ENCODE results near the gene MRPS18A. TPM values are rescaled to one million over a fixed set of nuclear protein-coding genes. Genes with fewer than 3 reads are reported as not detected.

Gene MRPS18A
- total and polyA plus RNA-seq, 2 of the 13 experiments (the other 11 are each of a cell fraction or from before 2014, with no cell fraction given): 87.8 to 89.1 TPM

DNA sequence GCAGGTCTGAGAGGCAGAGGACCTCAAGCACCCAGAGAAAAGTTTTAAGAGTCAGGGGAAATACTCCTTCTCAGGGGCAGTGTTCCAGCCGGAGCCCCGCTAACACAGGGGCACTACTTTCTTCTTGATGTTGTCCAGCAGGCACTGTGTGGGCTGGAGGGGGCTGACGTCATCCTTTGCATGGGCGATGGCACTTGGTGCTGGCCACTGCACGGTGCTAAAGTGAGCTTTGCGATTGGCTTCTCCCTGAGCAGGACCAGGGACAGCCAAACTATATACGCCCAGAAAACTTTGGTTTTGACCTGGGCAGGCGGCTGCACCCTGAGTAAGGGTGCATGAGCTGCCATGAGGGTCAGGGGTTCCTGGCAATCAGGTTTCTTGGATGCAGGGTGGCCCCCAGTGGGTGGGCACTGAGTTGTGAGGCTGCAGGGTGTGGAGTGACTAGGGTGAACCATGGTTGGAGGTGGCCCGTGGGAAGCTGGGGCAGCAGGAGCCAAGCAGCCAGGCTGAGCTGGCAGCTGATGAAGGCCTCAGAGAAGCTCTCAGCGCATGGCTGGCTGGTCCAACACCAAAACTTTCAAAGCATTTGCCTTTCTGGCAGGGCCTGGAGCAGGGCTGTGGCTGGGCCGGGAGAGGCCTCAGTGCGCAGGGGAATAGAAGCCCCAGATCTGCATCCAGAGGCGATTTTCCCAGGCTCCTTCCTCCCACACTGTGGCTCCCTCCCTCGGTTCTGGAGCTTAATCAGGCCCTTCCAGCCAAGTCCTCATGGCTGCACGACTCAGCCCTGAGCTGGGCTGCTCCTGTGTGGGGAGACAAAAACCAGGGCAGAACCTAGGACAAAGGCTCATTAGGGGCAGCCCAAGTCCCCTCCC, 18.3 kb downstream of the MRPS18A start (continued):
- TF ChIP-seq, protein P1, sequence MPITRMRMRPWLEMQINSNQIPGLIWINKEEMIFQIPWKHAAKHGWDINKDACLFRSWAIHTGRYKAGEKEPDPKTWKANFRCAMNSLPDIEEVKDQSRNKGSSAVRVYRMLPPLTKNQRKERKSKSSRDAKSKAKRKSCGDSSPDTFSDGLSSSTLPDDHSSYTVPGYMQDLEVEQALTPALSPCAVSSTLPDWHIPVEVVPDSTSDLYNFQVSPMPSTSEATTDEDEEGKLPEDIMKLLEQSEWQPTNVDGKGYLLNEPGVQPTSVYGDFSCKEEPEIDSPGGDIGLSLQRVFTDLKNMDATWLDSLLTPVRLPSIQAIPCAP (CRISPR knock-in tag; IDR thresholded peaks at IDR 0.05; ENCODE audit: low read depth): no peak
- peak; percentile 38; the same call in 1 of the 2 replicates for TF ChIP-seq ZBTB20 (CRISPR knock-in tag; IDR thresholded peaks at IDR 0.05; ENCODE audit: borderline replicate concordance, low read depth)
- TF ChIP-seq POLR2AphosphoS5 (IDR thresholded peaks at IDR 0.05; ENCODE audit: low read depth, low read length): 0 out of 2 replicates have a peak, but pooled peaks have one; percentile 20
- TF ChIP-seq ZNF274 (CRISPR knock-in tag; IDR thresholded peaks at IDR 0.05): peak; percentile 51
- TF ChIP-seq MTA3 (CRISPR knock-in tag; IDR thresholded peaks at IDR 0.05): no peak
- TF ChIP-seq ZBTB7B (CRISPR knock-in tag; IDR thresholded peaks at IDR 0.05): peak; percentile 25; the same call in 1 of the 2 replicates
- TF ChIP-seq AGO2 (optimal IDR thresholded peaks at IDR 0.05; ENCODE audit: low read depth, low read length): peak; percentile 96
- 0 out of 2 replicates have a peak, but pooled peaks have one; percentile 57 for TF ChIP-seq ZC3H13 (CRISPR knock-in tag; IDR thresholded peaks at IDR 0.05)
- no peak for TF ChIP-seq ARNT (IDR thresholded peaks at IDR 0.05)
- peak; percentile 51 for TF ChIP-seq TBX2 (CRISPR knock-in tag; IDR thresholded peaks at IDR 0.05; ENCODE audit: borderline replicate concordance)
- TF ChIP-seq, protein P2, sequence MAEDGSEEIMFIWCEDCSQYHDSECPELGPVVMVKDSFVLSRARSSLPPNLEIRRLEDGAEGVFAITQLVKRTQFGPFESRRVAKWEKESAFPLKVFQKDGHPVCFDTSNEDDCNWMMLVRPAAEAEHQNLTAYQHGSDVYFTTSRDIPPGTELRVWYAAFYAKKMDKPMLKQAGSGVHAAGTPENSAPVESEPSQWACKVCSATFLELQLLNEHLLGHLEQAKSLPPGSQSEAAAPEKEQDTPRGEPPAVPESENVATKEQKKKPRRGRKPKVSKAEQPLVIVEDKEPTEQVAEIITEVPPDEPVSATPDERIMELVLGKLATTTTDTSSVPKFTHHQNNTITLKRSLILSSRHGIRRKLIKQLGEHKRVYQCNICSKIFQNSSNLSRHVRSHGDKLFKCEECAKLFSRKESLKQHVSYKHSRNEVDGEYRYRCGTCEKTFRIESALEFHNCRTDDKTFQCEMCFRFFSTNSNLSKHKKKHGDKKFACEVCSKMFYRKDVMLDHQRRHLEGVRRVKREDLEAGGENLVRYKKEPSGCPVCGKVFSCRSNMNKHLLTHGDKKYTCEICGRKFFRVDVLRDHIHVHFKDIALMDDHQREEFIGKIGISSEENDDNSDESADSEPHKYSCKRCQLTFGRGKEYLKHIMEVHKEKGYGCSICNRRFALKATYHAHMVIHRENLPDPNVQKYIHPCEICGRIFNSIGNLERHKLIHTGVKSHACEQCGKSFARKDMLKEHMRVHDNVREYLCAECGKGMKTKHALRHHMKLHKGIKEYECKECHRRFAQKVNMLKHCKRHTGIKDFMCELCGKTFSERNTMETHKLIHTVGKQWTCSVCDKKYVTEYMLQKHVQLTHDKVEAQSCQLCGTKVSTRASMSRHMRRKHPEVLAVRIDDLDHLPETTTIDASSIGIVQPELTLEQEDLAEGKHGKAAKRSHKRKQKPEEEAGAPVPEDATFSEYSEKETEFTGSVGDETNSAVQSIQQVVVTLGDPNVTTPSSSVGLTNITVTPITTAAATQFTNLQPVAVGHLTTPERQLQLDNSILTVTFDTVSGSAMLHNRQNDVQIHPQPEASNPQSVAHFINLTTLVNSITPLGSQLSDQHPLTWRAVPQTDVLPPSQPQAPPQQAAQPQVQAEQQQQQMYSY (CRISPR knock-in tag; IDR thresholded peaks at IDR 0.05): no peak
- TF ChIP-seq, protein P3, sequence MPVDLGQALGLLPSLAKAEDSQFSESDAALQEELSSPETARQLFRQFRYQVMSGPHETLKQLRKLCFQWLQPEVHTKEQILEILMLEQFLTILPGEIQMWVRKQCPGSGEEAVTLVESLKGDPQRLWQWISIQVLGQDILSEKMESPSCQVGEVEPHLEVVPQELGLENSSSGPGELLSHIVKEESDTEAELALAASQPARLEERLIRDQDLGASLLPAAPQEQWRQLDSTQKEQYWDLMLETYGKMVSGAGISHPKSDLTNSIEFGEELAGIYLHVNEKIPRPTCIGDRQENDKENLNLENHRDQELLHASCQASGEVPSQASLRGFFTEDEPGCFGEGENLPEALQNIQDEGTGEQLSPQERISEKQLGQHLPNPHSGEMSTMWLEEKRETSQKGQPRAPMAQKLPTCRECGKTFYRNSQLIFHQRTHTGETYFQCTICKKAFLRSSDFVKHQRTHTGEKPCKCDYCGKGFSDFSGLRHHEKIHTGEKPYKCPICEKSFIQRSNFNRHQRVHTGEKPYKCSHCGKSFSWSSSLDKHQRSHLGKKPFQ (CRISPR knock-in tag; IDR thresholded peaks at IDR 0.05; ENCODE audit: insufficient replicate concordance): no peak
- TF ChIP-seq, protein P4, sequence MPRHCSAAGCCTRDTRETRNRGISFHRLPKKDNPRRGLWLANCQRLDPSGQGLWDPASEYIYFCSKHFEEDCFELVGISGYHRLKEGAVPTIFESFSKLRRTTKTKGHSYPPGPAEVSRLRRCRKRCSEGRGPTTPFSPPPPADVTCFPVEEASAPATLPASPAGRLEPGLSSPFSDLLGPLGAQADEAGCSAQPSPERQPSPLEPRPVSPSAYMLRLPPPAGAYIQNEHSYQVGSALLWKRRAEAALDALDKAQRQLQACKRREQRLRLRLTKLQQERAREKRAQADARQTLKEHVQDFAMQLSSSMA (CRISPR knock-in tag; IDR thresholded peaks at IDR 0.05): peak; percentile 83
- TF ChIP-seq GTF3A (CRISPR knock-in tag; conservative IDR thresholded peaks at IDR 0.05): 0 out of 2 replicates have a peak, but pooled peaks have one; percentile 2
- TF ChIP-seq ZSCAN21 (CRISPR knock-in tag; IDR thresholded peaks at IDR 0.05; ENCODE audit: borderline replicate concordance): no peak
- TF ChIP-seq MEIS1 (CRISPR knock-in tag; IDR thresholded peaks at IDR 0.05; ENCODE audit: borderline replicate concordance): peak; percentile 52; the same call in 1 of the 2 replicates
- TF ChIP-seq ZNF670 (CRISPR knock-in tag; IDR thresholded peaks at IDR 0.05; ENCODE audit: borderline replicate concordance): 0 out of 2 replicates have a peak, but pooled peaks have one; percentile 55
- TF ChIP-seq TMF1 (CRISPR knock-in tag; IDR thresholded peaks at IDR 0.05; ENCODE audit: low read depth): 0 out of 2 replicates have a peak, but pooled peaks have one; percentile 6

Data from HepG2 (cell line).